HG03520 (cell line): Measurements from ENCODE around the gene PSME3IP1.

Experiments used
- ATAC-seq: cut with Tn5 transposase; IDR thresholded peaks from one replicate; pipeline ENCODE4 v1.9.1; 2021; ENCODE audit warnings: mild to moderate bottlenecking, moderate library complexity; ENCODE audit not compliant: unreplicated experiment

The PSME3IP1 gene

GRCh38 chr16:57169327-57169726 lies 16.5 kb downstream of the PSME3IP1 start:
- ATAC-seq, result no peak

GRCh38 chr16:57167953-57168352 lies 17.9 kb downstream of the PSME3IP1 start:
- no peak for ATAC-seq

GRCh38 chr16:57167538-57167937 lies 18.3 kb downstream of the PSME3IP1 start:
- no peak for ATAC-seq

GRCh38 chr16:57166951-57167350 lies 18.9 kb downstream of the PSME3IP1 start:
- no peak for ATAC-seq

GRCh38 chr16:57166451-57166850 lies 19.4 kb downstream of the PSME3IP1 start:
- no peak for ATAC-seq

GRCh38 chr16:57165938-57166337 lies 19.9 kb downstream of the PSME3IP1 start:
- no peak for ATAC-seq

- ATAC-seq, result no peak
Observed at GRCh38 chr16:57165483-57165882, 20.4 kb downstream of the PSME3IP1 start.

- ATAC-seq, result no peak
Observed at GRCh38 chr16:57163842-57164241, 22.0 kb downstream of the PSME3IP1 start.

GRCh38 chr16:57159447-57159846 lies 26.4 kb downstream of the PSME3IP1 start:
- ATAC-seq, result no peak

GRCh38 chr16:57157533-57157932 lies 28.3 kb downstream of the PSME3IP1 start:
- no peak for ATAC-seq

GRCh38 chr16:57156351-57156703 lies 29.5 kb downstream of the PSME3IP1 start:
- ATAC-seq, result no peak

- ATAC-seq, result no peak
Observed at GRCh38 chr16:57155702-57156350, 30.0 kb downstream of the PSME3IP1 start.

- ATAC-seq, result no peak
Observed at GRCh38 chr16:57153841-57154240, 32.0 kb downstream of the PSME3IP1 start.

GRCh38 chr16:57152096-57153093 lies 33.4 kb downstream of the PSME3IP1 start:
- ATAC-seq, result no peak

- no peak for ATAC-seq
Observed at GRCh38 chr16:57151369-57151768, 34.5 kb downstream of the PSME3IP1 start.

- ATAC-seq, result no peak
Observed at GRCh38 chr16:57150682-57151330, 35.0 kb downstream of the PSME3IP1 start.

- ATAC-seq, result no peak
Observed at GRCh38 chr16:57149391-57149790, 36.4 kb downstream of the PSME3IP1 start.

- ATAC-seq, result no peak
Observed at GRCh38 chr16:57148481-57148880, 37.4 kb downstream of the PSME3IP1 start.

- no peak for ATAC-seq
Observed at GRCh38 chr16:57147381-57148221, 38.2 kb downstream of the PSME3IP1 start.

- ATAC-seq, result no peak
Observed at GRCh38 chr16:57146735-57147134, 39.1 kb downstream of the PSME3IP1 start.
